GM10266 (cell line): ENCODE measurements around the gene NHERF1.

Experiments used
- DNase-seq: peaks from one replicate; pipeline ENCODE4 v3.0.0; 2012; ENCODE audit errors: extremely low spot score
- CTCF ChIP-seq: IDR thresholded peaks from 2 replicates; pipeline ENCODE4 v1.5.1; 2012; ENCODE audit warnings: mild to moderate bottlenecking, low read depth; ENCODE audit not compliant: control insufficient read depth, insufficient read depth; ENCODE audit errors: missing control alignments

NHERF1 gene

DNA sequence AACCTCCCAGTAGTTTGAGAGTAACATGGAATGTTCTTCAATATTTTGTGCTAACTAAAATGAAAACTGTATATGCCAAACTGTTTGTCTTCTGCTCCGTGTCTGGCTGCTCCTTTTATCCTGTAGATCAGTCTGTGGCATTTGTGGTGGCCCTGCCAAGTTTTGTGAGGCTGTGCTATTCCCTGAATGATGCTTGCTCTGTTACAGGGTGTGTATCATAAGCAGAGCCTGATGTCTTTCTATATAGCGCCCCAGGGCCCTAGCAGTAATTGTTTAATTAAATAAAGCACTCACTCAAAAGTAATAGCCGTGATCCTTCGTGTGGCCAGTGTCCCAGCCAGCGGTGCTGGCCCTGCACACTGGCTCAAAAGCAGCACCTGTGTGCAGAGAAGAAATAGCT, 55.5 kb downstream of the NHERF1 start:
- no peak for TF ChIP-seq CTCF
- no peak for DNase-seq

- TF ChIP-seq CTCF, result no peak
- no peak for DNase-seq
These were observed 56.3 kb downstream of the NHERF1 start for GRCh38 chr17:74804683-74805082.

GRCh38 chr17:74805591-74805991, 57.2 kb downstream of the NHERF1 start:
- no peak for TF ChIP-seq CTCF
- no peak for DNase-seq

GRCh38 chr17:74806334-74806733, 57.9 kb downstream of the NHERF1 start:
- no peak for DNase-seq
- no peak for TF ChIP-seq CTCF

- no peak for DNase-seq
- TF ChIP-seq CTCF, result no peak
These were observed 59.0 kb downstream of the NHERF1 start for GRCh38 chr17:74807441-74807840.

DNA sequence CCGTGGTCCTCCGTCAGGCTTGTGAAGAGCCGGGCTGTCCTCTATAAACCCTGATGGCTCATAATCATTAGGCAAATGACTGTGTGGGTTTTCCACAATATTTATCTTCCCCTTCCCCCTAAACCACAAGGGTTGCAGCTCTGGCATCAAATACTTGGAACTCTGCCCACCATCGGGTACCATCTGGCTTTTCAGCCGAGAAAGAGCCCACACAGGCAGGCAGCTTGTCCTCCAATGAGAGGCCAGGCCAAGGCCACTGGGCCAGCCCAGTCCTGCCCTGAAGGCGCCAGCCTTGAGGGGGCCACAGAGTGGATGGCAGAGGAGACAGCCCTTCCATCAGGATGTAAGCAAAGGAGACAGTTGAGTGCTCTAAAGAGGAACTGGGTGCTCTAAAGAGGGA, 59.5 kb downstream of the NHERF1 start:
- TF ChIP-seq CTCF, result no peak
- DNase-seq, result no peak

- no peak for TF ChIP-seq CTCF
- no peak for DNase-seq
These were observed 60.4 kb downstream of the NHERF1 start for GRCh38 chr17:74808714-74809430.
